ENCODE results near the gene ZFP69B. TPM values are rescaled to one million over a fixed set of nuclear protein-coding genes. Genes with fewer than 3 reads are reported as not detected.

ZFP69B gene
- total RNA-seq, 2 donors from 2014 or later: 1.6 to 6.9 TPM

DNA sequence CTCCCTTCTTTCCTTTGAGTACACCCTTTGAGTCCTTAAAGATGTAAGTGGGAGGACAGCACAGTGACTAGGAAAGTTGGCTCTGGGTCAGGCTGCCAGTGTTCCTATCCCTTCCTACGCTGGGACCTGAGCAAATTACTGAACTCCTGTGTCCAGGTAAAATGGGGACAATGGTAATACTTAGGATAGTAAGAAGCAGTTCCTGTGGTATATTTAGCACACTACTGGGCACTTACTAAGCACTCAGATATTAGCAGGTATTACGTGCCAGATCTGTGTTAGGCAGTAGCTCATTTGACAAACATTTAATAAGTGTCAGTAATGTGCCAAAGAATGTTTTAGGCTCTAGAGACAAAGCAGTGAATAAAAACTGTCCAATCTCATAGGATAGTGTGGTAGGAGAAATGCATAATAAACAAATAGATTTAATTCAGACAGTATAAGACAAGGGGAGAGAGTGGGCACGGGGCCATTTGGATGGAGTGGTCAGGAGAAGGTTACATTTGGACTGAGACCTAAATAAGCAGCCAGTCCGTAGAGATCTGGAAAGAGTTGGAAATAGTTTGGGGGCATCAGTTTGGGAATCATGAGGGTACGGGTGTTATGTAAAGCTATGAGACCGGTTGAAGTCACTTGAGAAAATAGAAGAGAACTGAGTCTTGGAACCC lies 26.2 kb upstream of the ZFP69B start:
- Mint-ChIP-seq H3K9me3 (no peaks in the 10 kb centered on the region), H3K36me3 (peaks cover 17 to 63% of the 10 kb centered on the region in 2 donors), H3K27ac (peak overlapping the region; percentile 40 to 81)
- DNase-seq (ENCODE audit: low spot score in 2 of 2) (no peak), ATAC-seq (no peak)

DNA sequence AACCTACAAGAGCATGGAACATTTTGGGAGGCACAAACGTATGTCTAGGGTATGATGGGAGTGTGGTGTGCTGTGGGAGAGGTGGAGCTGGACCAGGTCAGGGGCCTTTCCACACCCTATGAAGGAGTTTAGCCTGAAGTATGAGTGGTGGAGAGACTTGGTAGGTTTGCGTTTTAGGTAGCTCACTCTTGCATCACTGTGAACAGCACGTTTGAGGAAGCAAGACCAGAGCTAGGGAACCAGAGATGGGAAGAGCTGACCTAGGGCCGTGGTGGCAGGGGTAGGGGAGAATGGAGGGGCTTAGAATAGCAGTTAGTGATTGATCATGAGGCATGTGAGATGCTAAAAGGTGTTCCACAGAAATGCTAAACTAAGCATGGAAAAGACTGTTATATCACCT lies 25.1 kb upstream of the ZFP69B start:
- Mint-ChIP-seq H3K36me3 (peaks cover 17 to 63% of the 10 kb centered on the region in 2 donors), H3K27ac (peak overlapping the region; percentile 3 to 81), H3K9me3 (no peaks in the 10 kb centered on the region)
- ATAC-seq (peak in 1 of 2 donors; percentile 12), DNase-seq (ENCODE audit: low spot score in 2 of 2) (no peak)

DNA sequence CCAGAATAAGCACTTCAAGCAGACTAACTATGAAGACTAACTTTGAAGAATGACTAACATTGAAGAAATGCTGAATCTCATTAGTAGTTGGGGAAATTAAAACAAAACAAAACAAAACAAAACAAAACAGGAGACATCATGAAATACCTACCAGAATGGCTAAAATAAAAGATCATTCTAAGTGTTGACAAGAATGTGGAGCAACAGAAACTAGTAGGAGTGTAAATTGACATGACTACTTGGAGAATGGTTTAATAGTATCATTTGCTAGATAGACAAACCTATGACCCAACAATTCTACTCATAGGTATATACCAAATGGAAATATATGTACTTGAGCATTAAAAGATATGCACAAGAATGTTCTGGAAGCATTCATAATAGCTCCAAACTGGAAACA lies 18.9 kb upstream of the ZFP69B start:
- ATAC-seq: no peak
- DNase-seq (ENCODE audit: low spot score in 2 of 2): no peak
- peaks cover 0 to 13% of the 10 kb centered on the region in 2 donors for H3K36me3 Mint-ChIP-seq
- H3K9me3 Mint-ChIP-seq: no peaks in the 10 kb centered on the region
- no peak overlapping the region for H3K27ac Mint-ChIP-seq

DNA sequence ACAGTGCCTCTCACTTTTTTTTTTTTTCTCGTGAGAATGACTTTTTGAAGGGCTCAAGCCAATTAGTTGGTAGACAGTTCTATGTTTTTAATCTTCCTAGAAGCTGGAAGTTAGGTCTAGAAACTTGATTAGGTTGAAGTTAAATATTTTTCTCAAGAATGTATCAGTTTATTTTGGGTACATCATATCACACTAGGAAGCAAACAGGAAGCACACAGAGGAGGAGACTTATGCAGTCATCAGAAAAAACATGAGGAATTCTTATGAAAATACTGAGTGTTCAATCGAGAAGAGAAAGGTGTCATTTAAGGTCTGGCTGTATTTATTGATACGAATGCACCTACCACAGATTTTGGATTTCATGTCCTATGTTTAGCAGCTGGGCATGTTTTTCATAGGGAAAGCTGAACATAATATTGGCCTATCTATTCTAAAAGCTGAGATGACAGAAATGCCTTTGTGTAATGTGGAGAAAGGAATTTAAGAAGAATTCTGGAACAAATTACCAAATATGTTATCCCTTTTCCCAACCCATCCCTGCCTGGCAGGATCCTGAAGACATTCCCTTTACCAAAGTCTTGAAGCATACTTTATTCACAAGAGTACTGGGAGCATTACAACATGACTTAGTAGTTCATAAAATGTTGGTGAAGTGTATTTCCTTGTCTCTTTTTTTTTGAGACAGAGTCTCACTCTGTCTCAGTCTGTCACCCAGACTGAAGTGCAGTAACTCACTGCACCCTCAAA lies 17.5 kb upstream of the ZFP69B start:
- ATAC-seq (no peak), DNase-seq (ENCODE audit: low spot score in 2 of 2) (no peak)
- Mint-ChIP-seq H3K36me3 (peaks cover 0 to 16% of the 10 kb centered on the region in 2 donors), H3K9me3 (no peaks in the 10 kb centered on the region), H3K27ac (peak overlapping the region in 1 of 2 donors; percentile 7)

DNA sequence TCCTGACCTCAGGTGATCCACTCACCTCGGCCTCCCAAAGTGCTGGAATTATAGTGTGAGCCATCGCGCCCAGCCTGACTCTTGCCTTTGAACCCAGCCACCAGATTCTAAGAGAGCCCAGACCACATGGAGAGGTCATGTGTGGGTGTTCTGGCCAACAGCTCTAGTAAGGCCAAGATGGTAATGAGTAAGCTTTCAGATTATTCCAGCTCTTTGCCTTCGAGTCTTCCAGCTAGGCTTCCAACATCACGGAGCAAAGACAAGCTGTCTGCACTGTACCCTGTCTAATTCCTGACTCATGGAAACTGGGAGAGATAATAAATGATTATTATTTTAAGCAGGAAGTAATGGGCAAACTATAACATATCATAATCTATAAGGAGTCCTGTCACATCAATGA lies 14.8 kb upstream of the ZFP69B start:
- peaks cover 0 to 22% of the 10 kb centered on the region in 2 donors for H3K36me3 Mint-ChIP-seq
- no peak for DNase-seq (ENCODE audit: low spot score in 2 of 2)
- ATAC-seq: no peak
- no peaks in the 10 kb centered on the region for H3K9me3 Mint-ChIP-seq
- no peak overlapping the region for H3K27ac Mint-ChIP-seq

DNA sequence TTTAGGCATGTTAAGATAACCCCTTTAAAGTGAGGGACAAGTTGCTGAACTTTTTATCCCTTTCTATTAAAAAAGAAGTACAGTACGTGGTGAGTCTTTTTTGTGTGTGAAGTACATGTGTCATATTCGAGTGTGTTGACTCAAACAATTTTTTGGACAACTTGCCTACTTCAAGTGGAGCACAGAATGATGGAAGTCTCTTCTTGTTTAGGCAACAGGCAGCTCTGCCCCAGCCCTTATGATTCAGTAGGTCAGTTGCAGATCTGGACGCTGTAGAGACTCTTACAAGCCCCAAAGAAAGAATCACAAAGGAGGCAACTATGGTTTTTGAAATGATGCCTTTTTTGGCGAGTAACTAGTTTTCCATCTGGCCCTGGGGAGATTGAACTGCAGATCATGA lies 14.4 kb upstream of the ZFP69B start:
- no peak for ATAC-seq
- H3K27ac Mint-ChIP-seq: no peak overlapping the region
- peaks cover 0 to 22% of the 10 kb centered on the region in 2 donors for H3K36me3 Mint-ChIP-seq
- H3K9me3 Mint-ChIP-seq: no peaks in the 10 kb centered on the region
- no peak for DNase-seq (ENCODE audit: low spot score in 2 of 2)

DNA sequence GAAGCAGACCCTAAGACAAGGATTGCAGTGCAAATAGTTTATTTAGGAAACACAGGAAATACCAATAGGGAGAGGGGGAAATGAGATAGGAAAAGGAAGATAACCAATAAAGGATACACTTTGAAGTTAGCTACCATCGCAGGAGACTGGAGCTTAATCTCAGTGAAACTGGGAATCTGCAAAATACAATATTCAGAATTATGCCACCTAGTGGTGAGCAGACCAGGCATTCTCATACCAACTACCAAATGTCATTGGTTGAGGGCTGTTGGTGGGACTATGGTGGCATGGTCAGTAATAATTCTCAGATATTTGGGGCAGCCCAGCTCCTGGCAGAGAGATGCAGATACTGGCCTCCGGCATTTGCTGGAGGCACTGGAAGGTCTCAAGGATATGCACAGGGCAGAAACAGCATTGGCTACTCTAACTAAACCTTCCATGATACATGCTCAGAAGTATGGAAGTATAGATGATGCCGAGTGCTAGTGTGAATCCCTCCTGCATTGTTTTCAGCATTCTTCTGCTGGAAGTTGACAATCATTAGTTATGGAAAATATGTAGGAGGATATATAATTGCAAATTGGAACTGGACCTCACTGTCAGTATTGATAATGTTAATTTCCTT lies 11.8 kb upstream of the ZFP69B start:
- Mint-ChIP-seq H3K27ac (no peak overlapping the region), H3K36me3 (peaks cover 0 to 13% of the 10 kb centered on the region in 2 donors), H3K9me3 (no peaks in the 10 kb centered on the region)
- peak; percentile 21 to 55 for ATAC-seq
- no peak for DNase-seq (ENCODE audit: low spot score in 2 of 2)

DNA sequence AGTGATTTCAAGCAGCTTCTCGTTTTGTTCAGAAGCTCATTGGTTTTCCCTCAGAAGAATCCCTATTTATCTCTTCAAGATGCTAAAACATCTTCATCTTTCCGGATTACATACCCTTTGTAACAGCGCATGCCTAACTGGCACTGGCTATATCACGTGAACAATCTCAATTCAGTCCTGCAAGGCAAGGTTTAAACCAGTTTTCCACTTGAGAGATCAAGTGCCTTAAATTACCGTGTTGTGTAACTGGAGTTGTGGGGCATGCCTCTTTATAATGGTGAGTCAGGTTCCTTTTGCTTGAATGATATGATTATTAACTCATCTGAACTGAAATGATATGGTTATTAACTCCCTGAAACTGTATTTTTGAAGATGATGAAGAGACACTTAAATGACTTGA lies 11.0 kb upstream of the ZFP69B start:
- Mint-ChIP-seq H3K27ac (no peak overlapping the region), H3K36me3 (peaks cover 0 to 20% of the 10 kb centered on the region in 2 donors), H3K9me3 (no peaks in the 10 kb centered on the region)
- no peak for ATAC-seq
- no peak for DNase-seq (ENCODE audit: low spot score in 2 of 2)

DNA sequence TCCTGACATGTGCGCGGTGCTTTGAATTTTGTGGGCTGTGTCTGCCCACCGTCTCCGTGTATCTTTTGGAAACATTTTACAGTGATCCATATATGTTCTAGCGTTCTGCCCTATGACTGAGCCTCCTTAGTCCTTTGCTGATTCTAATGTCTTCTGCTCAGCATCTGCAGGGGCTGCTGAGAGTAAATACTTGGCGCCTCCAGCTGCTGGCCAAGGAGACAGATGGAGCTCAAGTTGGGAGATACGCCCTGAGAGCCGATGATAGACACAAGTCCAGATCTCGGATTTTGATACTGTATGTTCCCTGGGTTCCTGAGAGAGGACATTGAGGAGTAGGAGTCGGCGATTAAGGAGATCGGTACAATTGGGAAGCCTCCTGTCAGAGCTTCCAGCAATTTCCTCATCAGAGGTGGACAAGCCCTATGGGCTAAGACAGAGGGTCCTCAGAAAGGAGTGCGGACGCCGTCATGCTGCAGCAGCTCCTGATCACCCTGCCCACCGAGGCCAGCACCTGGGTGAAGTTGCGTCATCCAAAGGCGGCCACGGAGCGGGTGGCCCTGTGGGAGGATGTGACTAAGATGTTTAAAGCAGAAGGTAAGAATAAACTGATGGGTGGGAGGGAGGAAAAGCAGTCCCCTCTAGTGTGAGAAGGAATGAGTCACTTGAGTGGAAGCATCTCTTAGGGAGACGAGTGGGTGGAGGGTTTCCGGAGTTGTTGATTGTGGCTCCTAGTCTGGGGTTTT lies 390 bp downstream of the ZFP69B start:
- Mint-ChIP-seq H3K9me3 (peaks cover 27 to 34% of the 10 kb centered on the region in 2 donors), H3K27ac (peak overlapping the region; percentile 95 to 96)
- DNase-seq (ENCODE audit: low spot score in 2 of 2): peak; percentile 82 to 89

DNA sequence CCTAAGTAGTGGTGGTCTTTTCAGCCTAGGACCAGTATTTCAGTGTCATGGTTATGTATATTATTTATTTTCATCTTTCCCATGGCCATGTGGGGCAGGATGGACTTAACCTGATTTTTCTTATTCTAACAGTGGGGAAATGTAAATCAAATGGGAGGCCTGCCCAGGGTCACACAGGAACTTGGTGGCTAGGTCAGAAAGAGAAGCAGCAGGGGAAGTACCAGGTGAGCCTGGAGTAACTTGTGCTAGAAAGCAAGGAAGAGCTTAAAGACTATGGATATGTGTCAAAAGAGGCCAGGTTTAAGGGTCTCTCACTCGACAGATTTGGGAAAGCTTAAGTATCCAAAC lies 936 bp downstream of the ZFP69B start:
- Mint-ChIP-seq H3K9me3 (peaks cover 24 to 33% of the 10 kb centered on the region in 2 donors), H3K36me3 (peaks cover 46 to 75% of the 10 kb centered on the region in 2 donors), H3K27ac (peak overlapping the region; percentile 95 to 96)
- no peak for DNase-seq (ENCODE audit: low spot score in 2 of 2)
- peak; percentile 16 to 26 for ATAC-seq

More for the DNA sequence above, 390 bp downstream of the ZFP69B start:
- ATAC-seq: peak; percentile 84
- H3K36me3 Mint-ChIP-seq: peaks cover 44 to 75% of the 10 kb centered on the region in 2 donors

DNA sequence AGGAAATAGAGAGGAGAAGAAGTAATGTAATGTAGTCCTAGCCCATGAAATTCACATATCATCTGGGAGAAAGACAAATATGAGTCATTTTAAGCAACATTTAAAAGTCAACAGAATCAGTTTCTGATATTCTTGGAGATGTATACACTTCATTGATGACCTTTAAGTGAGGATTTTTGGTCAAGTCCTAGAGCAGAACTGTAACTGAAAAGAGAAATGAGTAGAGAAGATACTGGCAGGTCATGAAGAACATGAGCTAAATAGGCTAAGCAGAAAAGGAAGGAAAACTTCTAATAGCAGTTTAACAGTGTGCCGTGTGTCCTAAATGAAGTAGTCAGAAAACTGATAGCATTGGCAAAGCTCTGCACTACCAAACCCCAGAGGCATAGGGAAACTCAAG lies 4.6 kb downstream of the ZFP69B start:
- H3K36me3 Mint-ChIP-seq: peaks cover 83 to 91% of the 10 kb centered on the region in 2 donors
- DNase-seq (ENCODE audit: low spot score in 2 of 2) (no peak), ATAC-seq (no peak)
- H3K9me3 Mint-ChIP-seq: peaks cover 49 to 65% of the 10 kb centered on the region in 2 donors
- H3K27ac Mint-ChIP-seq: no peak overlapping the region

DNA sequence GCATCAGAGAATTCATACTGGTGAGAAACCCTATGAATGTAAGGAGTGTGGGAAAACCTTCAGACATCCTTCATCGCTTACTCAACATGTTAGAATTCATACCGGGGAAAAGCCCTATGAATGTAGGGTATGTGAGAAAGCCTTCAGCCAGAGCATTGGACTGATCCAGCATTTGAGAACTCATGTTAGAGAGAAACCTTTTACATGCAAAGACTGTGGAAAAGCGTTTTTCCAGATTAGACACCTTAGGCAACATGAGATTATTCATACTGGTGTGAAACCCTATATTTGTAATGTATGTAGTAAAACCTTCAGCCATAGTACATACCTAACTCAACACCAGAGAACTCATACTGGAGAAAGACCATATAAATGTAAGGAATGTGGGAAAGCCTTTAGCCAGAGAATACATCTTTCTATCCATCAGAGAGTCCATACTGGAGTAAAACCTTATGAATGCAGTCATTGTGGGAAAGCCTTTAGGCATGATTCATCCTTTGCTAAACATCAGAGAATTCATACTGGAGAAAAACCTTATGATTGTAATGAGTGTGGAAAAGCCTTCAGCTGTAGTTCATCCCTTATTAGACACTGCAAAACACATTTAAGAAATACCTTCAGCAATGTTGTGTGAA lies 12.8 kb downstream of the ZFP69B start:
- peaks cover 61 to 65% of the 10 kb centered on the region in 2 donors for H3K9me3 Mint-ChIP-seq

DNA sequence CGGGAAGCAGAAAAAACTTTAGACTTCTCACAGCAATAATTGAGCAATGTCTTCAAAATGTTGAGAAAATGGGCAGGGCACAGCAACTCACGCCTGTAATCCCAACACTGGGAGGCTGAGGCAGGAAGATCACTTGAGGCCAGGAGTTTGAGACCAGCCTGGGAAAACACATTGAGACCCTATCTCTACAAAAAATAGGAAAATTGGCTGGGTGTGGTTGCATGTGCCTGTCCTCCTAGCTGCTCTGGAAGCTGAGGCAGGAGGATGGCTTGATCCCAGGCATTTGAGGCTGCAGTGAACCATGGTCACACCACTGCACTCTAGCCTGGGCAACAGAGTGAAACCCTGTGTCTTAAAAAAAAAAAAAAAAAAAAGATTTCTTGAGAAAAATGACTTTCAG lies 19.1 kb downstream of the ZFP69B start:
- DNase-seq (ENCODE audit: low spot score in 2 of 2) (no peak), ATAC-seq (no peak)
- no peak overlapping the region for H3K27ac Mint-ChIP-seq
- H3K9me3 Mint-ChIP-seq: peaks cover 52 to 74% of the 10 kb centered on the region in 2 donors
- H3K36me3 Mint-ChIP-seq: peaks cover 67 to 77% of the 10 kb centered on the region in 2 donors

More for the DNA sequence above, 12.8 kb downstream of the ZFP69B start:
- ATAC-seq (peak in 1 of 2 donors; percentile 24), DNase-seq (ENCODE audit: low spot score in 2 of 2) (no peak)
- no peak overlapping the region for H3K27ac Mint-ChIP-seq
- peaks cover 82 to 88% of the 10 kb centered on the region in 2 donors for H3K36me3 Mint-ChIP-seq

DNA sequence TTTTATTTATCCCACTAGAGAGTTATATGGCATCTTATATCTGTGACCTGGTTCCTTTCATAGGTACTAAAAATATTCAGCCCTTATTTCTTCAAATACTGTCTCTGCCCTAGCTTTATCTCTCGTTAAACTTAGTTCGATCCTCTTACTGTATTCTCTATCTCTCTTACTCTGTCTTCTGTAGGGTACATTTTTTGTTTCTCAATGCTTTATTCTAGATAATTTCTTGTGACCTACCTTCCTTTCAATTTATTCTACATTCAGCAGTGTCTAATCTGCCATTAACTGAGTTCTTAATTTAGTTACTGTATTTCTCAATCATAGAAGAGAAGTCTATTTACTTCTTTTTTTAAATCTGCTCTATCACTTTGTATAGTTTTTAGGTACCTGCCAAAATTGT lies 25.0 kb downstream of the ZFP69B start:
- Mint-ChIP-seq H3K36me3 (peaks cover 32 to 49% of the 10 kb centered on the region in 2 donors), H3K27ac (no peak overlapping the region), H3K9me3 (peaks cover 19 to 30% of the 10 kb centered on the region in 2 donors)
- ATAC-seq (no peak), DNase-seq (ENCODE audit: low spot score in 2 of 2) (no peak)

DNA sequence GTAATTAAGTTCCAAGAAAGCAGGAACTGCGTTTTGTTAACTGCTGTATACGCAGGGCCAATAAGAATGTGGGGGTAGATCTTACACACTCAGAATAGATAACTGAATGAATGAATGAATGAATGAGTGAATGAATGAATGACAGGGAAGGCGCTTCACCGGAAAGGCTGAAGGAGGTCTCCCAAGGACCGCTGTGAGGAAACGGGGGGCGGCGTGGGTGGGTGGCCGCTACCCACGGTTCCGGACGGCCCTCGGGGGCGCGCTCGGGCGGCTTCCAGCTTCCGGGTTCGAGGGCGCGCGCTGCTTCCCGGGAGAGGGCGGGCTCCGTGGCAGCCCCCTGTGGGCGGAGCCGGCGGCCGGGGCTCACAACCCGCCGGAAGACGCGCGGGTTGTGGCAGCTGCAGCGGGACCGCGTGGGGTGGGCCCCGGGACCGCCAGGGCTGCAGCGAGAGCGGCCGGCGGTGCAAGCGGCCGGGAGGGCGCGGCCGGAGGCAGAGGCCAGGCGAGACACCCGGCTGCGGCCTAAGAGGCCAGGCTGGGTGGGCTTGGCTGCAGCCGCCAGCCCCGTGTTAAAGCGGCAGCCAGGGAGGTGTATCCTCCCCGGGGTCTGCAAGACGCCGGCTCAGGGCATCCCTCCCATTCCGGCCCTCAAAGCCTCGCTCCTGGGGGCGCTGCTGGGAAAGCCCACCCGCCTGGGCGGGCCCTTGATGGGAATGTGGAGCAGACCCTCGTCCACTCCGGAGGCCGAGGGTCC lies 26.8 kb downstream of the ZFP69B start, which contains the start of gene ZFP69:
TSS of gene ZFP69 (plus strand) at position 367 of the 754 bp plus-strand sequence. CDS start 2,072 bp downstream, outside the sequence.
- peaks cover 16 to 22% of the 10 kb centered on the region in 2 donors for H3K9me3 Mint-ChIP-seq
- ATAC-seq: peak; percentile 90 to 92

More for the DNA sequence above, 26.8 kb downstream of the ZFP69B start, which contains the start of gene ZFP69:
- H3K36me3 Mint-ChIP-seq: peaks cover 38 to 58% of the 10 kb centered on the region in 2 donors
- H3K27ac Mint-ChIP-seq: peak within 1 kb of the TSS in 1 of 2 donors; percentile 54
- peak; percentile 63 to 69 for DNase-seq (ENCODE audit: low spot score in 2 of 2)
